ENCODE data around the gene ST8SIA1. TPM values are rescaled to one million over a fixed set of nuclear protein-coding genes. Genes with fewer than 3 reads are reported as not detected.
"Not testable (repeated sequence)": the region's sequence is repeated elsewhere in the genome, so short reads cannot be mapped to it uniquely, and the experiment has no call there.

Gene ST8SIA1, protein sequence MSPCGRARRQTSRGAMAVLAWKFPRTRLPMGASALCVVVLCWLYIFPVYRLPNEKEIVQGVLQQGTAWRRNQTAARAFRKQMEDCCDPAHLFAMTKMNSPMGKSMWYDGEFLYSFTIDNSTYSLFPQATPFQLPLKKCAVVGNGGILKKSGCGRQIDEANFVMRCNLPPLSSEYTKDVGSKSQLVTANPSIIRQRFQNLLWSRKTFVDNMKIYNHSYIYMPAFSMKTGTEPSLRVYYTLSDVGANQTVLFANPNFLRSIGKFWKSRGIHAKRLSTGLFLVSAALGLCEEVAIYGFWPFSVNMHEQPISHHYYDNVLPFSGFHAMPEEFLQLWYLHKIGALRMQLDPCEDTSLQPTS
- total RNA-seq = 1 to 10 TPM; 1.5 to 4.0 (median 1.6) TPM

DNA sequence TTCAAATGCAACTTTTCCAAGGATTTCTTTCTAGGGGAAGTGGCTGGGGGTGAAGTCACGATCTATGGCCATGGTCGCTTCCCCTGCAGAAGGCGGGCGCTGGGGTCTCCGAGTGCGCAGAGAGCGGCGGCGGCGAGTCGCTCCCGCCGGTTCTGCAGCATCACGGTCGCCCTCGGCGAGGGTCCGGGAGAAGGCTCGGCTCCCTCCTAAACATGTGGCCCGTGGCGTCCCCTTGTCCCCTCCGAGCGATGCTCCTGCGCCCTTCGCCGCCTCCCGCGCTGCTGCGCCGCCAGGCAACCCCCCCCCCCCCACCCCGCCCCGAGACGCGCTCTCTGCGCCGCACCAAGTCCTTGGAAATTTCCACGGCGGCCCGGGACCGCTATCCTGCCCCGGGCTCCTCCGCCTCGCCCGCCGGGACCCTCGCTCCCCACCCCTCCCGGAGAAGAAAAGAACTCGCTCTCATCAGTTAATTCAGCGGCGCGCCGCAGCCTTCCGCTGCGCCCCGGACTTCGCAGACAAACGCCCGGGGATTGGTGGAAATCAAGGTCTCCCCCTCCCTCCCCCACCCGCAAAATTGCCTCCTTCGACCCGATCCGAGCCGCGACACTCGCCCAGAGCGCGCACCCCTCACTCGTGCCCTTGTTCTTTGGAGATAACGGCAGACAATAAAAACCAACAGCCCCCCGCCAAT, at the start of gene ST8SIA1:
TSS of gene ST8SIA1 (minus strand) at position 298 of the 691 bp plus-strand sequence. CDS start 475 bp downstream, outside the sequence.
- H3K9me3 Mint-ChIP-seq = no peaks in the 10 kb centered on the region
- ATAC-seq = peak; percentile 44 to 49
- H3K4me3 Mint-ChIP-seq = peak within 1 kb of the TSS; percentile 95
- no peaks in the 10 kb centered on the region for H3K36me3 Mint-ChIP-seq (ENCODE audit: insufficient read depth)
- peak; percentile 50 for DNase-seq
- H3K27me3 Mint-ChIP-seq (ENCODE audit: low read depth) = peaks cover 6% of the 10 kb centered on the region
- H3K4me1 Mint-ChIP-seq (ENCODE audit: low read depth) = peaks cover 42% of the 10 kb centered on the region

DNA sequence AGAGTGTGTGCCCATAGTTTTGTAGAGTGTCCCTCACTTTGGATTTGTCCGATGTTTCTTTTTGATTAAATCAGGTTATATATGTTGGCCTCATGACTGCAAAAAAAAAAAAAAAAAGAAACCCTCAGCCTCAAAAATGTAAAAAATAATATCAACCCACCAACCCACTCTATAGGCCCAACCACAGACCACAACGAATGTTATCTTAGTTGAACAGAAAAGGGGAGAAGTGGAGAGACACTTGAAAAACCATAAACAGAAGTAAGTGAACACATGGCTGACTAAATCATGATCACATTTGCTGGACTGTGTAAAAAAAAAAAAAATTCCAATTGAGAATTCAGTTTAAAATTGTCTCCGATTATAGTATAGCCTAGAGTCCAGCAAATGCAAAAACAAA, 45.5 kb upstream of the ST8SIA1 start:
- Mint-ChIP-seq H3K4me3 (no peak overlapping the region), H3K9me3 (no peaks in the 10 kb centered on the region), H3K36me3 (ENCODE audit: insufficient read depth) (peaks cover 2% of the 10 kb centered on the region), H3K4me1 (ENCODE audit: low read depth) (no peaks in the 10 kb centered on the region), H3K27me3 (ENCODE audit: low read depth) (no peaks in the 10 kb centered on the region)
- DNase-seq (no peak), ATAC-seq (no peak)

DNA sequence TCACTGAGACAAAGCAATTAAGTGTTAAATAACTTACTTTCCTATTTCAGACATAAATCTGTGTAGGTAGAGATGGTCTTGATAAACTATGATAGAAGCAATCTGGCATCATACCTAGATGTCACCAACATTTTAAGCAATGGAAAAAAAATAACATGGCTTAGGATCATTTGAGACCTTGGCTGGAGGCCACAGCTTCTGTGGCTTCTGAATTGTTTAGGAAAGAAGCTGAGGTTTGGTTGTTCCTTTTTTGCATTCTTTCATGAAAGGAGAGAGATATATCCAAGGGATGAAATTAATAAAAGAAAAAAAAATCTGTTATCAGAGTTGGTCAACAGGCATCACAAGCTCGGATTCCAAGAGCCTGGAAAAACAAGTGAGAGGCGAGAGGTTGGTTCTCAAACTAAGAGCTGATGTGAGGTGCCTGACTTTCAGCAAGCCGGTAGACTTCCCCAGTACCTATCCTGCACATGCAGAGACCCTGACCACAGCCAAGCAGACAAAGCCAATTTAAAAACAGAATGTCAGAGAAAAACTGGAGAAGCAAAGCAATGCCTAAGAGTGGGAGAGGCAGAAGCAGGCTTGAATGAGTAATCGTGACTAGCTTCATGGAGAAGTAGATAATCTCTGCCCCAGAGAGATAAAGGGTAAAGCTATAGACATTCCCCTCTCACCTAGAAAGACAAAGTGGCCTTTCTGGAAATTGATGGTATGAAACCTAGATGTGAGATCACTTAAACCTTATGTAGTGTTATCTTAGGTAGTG, 43.4 kb upstream of the ST8SIA1 start:
- no peaks in the 10 kb centered on the region for H3K27me3 Mint-ChIP-seq (ENCODE audit: low read depth)
- DNase-seq (no peak), ATAC-seq (no peak)
- H3K36me3 Mint-ChIP-seq (ENCODE audit: insufficient read depth) = peaks cover 2% of the 10 kb centered on the region
- no peak overlapping the region for H3K4me3 Mint-ChIP-seq
- H3K9me3 Mint-ChIP-seq = no peaks in the 10 kb centered on the region
- peaks cover 9% of the 10 kb centered on the region for H3K4me1 Mint-ChIP-seq (ENCODE audit: low read depth)

DNA sequence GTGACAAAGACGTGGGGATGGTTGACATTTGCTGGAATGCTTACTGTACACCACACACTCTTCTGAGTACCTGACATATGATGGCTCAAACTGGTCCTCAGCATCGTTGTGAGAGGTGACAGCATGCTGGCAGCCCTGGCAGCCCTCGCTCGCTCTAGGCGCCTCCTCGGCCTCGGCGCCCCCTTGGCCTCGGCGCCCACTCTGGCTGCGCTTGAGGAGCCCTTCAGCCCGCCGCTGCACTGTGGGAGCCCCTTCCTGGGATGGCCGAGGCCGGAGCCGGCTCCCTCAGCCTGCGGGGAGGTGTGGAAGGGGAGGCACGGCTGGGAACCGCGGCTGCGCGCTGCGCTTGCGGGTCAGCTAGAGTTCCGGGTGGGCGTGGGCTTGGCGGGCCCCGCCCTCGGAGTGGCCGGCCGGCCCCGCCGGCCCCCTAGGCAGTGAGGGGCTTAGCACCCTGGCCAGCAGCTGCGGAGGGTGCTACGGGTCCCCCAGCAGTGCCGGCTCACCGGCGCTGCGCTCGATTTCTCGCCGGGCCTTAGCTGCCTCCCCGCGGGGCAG, 42.2 kb upstream of the ST8SIA1 start:
- ATAC-seq; H3K4me3 Mint-ChIP-seq; H3K9me3 Mint-ChIP-seq; DNase-seq; H3K4me1 Mint-ChIP-seq (ENCODE audit: low read depth); H3K36me3 Mint-ChIP-seq (ENCODE audit: insufficient read depth); H3K27me3 Mint-ChIP-seq (ENCODE audit: low read depth): not testable (repeated sequence)

DNA sequence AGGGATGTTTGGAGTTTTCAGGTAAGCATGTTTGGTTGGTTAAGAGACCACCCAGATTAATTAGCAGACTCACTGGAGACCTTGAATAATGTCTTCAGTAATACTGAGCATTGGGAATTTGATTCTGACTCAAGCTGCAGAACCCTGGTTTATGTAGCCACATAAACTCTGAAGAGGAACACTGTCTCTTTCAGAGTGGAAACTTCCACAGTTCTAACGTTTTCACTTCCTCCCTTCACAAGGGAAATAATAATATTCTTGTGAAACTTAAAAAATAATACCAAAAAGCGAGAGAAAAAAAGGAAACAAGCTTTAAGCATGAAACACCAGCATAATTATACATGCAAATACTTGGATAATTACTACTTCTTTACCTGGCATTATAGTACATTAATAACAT, 40.0 kb upstream of the ST8SIA1 start:
- ATAC-seq (no peak), DNase-seq (no peak)
- H3K36me3 Mint-ChIP-seq (ENCODE audit: insufficient read depth) = no peaks in the 10 kb centered on the region
- no peaks in the 10 kb centered on the region for H3K27me3 Mint-ChIP-seq (ENCODE audit: low read depth)
- H3K4me1 Mint-ChIP-seq (ENCODE audit: low read depth) = peaks cover 9% of the 10 kb centered on the region
- no peaks in the 10 kb centered on the region for H3K9me3 Mint-ChIP-seq
- no peak overlapping the region for H3K4me3 Mint-ChIP-seq

DNA sequence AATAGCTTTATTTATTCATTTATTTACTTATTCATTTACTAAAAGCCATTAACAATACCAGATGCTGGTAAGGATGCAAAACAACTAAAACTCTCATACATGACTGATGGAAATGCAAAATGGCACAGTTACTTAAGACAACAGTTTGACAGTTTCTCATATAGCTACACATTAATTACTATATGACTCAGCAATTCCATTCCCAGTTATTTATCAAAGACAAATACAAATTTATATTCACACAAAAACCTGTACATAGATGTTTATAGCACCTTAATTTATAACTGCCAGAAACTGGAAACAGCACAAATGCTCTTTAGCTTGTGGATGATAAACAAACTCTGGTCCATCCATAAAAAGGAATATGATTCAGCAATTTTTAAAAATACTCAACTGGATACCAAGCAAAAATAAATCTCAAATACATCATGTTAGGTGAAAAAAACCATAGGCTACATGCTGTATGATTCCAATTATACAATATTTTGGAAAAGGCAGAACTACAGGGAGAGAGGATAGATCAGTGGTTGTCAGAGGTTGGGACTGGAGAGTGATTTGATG, 37.9 kb upstream of the ST8SIA1 start:
- Mint-ChIP-seq H3K4me3 (no peak overlapping the region), H3K9me3 (peaks cover 15% of the 10 kb centered on the region), H3K27me3 (ENCODE audit: low read depth) (no peaks in the 10 kb centered on the region), H3K36me3 (ENCODE audit: insufficient read depth) (peaks cover 3% of the 10 kb centered on the region), H3K4me1 (ENCODE audit: low read depth) (peaks cover 9% of the 10 kb centered on the region)
- ATAC-seq = no peak
- DNase-seq = no peak

DNA sequence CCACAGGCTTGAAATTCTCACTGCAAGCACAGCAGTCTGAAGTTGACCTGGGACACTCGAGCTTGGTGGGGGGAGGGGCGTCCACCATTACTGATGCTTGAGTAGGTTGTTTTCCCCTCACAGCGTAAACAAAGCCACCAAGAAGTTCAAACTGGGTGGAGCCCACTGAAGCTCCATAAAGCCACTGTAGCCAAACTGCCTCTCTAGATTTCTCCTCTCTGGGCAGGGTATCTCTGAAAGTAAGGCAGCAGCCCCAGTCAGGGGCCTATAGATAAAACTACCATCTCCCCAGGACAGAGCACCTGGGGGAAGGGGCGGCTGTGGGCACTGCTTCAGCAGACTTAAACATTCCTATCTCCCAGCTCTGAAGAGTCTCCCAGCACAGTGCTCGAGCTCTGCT, 31.7 kb upstream of the ST8SIA1 start:
- Mint-ChIP-seq H3K36me3 (ENCODE audit: insufficient read depth) (peaks cover 5% of the 10 kb centered on the region), H3K4me1 (ENCODE audit: low read depth) (no peaks in the 10 kb centered on the region), H3K27me3 (ENCODE audit: low read depth) (no peaks in the 10 kb centered on the region), H3K9me3 (peaks cover 18% of the 10 kb centered on the region), H3K4me3 (no peak overlapping the region)
- ATAC-seq (no peak), DNase-seq (no peak)

DNA sequence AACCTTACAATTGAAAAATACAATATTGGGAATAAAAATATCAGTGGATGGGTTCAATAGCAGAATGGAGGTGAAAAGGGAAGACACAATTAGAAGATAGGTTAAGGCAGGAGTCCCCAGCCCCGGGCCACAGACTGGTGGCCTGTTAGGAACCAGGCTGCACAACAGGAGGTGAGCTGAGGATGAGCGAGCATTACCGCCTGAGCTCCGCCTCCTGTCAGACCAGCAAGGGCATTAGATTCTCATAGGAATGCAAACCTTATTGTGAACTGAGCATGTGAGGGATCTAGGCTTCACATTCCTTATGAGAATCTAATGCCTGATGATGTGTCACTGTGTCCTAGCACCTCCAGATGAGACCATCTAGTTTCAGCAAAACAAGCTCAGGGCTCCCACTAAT, 27.3 kb upstream of the ST8SIA1 start:
- no peak overlapping the region for H3K4me3 Mint-ChIP-seq
- ATAC-seq = no peak
- H3K36me3 Mint-ChIP-seq (ENCODE audit: insufficient read depth) = no peaks in the 10 kb centered on the region
- no peak for DNase-seq
- H3K4me1 Mint-ChIP-seq (ENCODE audit: low read depth) = no peaks in the 10 kb centered on the region
- H3K27me3 Mint-ChIP-seq (ENCODE audit: low read depth) = peaks cover 3% of the 10 kb centered on the region
- H3K9me3 Mint-ChIP-seq = no peaks in the 10 kb centered on the region

DNA sequence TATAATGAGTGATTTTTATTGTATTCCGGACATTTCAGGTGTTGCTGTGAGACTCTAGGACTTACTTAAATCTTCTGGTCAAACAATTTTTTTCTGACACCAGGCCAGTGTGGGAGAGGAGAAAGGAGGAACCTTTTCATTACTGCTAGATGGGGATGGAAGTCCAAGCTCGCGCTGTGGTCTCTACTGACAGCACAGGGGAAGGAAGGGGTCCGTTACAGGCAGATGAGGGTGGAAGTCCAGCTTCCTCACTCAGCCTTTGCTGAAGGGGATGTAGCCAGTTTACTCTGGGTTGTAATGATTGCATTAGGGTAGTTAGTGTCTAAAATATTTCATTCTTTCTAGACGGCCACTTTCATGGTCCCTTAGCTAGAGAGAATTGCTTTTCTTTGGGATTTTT, 26.3 kb upstream of the ST8SIA1 start:
- Mint-ChIP-seq H3K27me3 (ENCODE audit: low read depth) (peaks cover 3% of the 10 kb centered on the region), H3K9me3 (no peaks in the 10 kb centered on the region), H3K36me3 (ENCODE audit: insufficient read depth) (no peaks in the 10 kb centered on the region), H3K4me3 (no peak overlapping the region), H3K4me1 (ENCODE audit: low read depth) (no peaks in the 10 kb centered on the region)
- DNase-seq = no peak
- no peak for ATAC-seq

DNA sequence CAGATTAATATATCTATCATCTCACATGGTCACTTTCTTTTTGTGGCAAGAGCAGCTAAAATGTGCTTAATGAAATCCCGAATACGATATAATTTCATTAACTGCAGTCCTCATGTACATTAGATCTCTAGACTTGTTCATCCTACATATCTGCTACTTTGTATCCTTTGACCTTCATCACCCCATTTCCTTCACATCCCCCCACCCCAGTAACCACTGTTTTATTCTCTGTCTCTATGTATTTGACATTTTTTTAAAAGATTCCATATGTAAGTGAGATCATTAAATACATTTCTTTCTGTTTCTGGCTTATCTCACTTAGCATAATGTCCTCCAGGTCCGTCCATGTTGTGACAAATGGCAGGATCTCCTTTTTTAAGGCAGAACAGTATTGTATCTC, 23.0 kb upstream of the ST8SIA1 start:
- Mint-ChIP-seq H3K27me3 (ENCODE audit: low read depth) (peaks cover 3% of the 10 kb centered on the region), H3K36me3 (ENCODE audit: insufficient read depth) (no peaks in the 10 kb centered on the region), H3K4me1 (ENCODE audit: low read depth) (no peaks in the 10 kb centered on the region), H3K4me3 (no peak overlapping the region), H3K9me3 (no peaks in the 10 kb centered on the region)
- ATAC-seq = no peak
- no peak for DNase-seq

DNA sequence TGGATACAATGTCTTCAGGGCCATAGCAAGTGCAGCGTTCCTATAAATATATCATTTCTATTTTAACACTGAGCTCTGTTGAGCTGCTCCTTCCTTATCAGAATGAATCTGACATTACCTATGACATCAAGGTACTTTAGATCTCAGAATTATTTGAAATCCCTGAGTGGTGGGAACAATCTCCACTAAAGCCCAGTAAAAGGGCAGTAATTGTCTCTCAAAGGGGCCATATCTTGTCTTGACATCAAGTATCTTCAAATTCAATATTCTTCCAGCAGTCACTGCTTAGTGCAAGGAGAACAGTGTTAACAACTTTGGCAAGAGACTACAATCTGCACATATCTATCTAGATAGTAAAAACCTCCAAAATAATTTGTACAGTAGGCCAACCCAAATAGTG, 21.7 kb upstream of the ST8SIA1 start:
- Mint-ChIP-seq H3K4me3 (no peak overlapping the region), H3K36me3 (ENCODE audit: insufficient read depth) (no peaks in the 10 kb centered on the region), H3K9me3 (no peaks in the 10 kb centered on the region), H3K4me1 (ENCODE audit: low read depth) (no peaks in the 10 kb centered on the region), H3K27me3 (ENCODE audit: low read depth) (peaks cover 3% of the 10 kb centered on the region)
- ATAC-seq (no peak), DNase-seq (no peak)

DNA sequence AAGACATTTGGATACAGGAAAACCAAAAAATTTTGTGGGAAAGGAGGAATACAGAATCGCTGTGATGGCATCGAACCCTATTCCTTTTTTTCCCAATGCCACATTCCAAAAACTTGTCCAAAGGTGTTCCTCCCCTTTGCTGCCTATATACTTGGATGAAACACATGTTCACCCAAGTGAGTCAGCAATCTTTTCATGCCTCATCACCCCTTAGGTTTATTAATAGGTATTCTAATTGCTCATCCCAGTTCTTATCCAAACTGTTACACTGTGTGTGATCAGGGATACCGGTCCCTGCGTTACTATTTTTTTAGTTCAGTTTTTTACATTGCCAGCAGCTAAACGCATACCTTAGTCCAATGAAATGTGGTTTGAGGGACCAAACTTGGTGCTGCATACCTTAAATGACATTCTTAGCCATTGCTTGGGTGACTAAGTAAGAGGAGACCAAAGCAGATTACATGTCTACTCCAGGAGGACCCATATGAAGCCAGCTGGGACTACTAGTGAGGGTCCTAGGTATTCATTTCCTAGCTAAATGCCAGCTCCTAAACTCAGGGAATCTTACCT, 20.6 kb upstream of the ST8SIA1 start:
- Mint-ChIP-seq H3K4me1 (ENCODE audit: low read depth) (no peaks in the 10 kb centered on the region), H3K27me3 (ENCODE audit: low read depth) (peaks cover 2% of the 10 kb centered on the region), H3K9me3 (no peaks in the 10 kb centered on the region), H3K4me3 (no peak overlapping the region), H3K36me3 (ENCODE audit: insufficient read depth) (no peaks in the 10 kb centered on the region)
- ATAC-seq = no peak
- DNase-seq = no peak

DNA sequence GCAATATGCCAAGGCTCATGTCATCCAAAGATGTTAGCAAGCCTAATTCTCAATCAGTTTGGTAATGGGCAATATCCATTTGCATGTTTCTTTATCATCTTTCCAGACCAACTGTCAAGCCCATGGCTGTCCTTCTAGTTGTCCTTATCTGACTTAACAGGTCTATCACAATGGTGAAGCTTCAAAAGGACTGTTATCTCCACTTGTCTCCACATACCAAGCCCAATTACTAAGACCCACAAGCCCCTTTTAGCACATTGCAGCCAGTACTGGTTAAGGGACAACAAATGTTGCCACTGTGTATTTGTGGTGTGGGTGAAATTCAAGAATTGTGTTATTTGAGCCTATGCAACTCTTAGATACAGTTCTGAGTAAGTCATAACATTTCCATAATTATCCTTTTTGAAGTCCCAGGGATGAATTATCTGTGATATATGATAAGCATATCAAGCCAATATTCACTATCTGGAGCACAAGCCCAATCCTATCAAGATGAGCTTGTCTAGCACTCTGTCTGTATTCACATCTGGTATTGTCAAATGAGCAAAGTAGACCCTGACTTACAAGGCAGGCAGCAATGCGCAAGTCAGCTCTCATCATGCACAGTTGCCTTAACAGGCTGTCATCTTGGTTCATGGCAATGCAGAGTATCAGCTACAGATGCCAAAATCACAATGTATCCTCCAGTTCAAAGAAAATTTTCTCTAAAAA, 19.3 kb upstream of the ST8SIA1 start:
- Mint-ChIP-seq H3K36me3 (ENCODE audit: insufficient read depth) (no peaks in the 10 kb centered on the region), H3K27me3 (ENCODE audit: low read depth) (no peaks in the 10 kb centered on the region), H3K4me3 (no peak overlapping the region), H3K9me3 (no peaks in the 10 kb centered on the region), H3K4me1 (ENCODE audit: low read depth) (no peaks in the 10 kb centered on the region)
- no peak for ATAC-seq
- no peak for DNase-seq

Data from activated T-cell treated with anti-CD3 and anti-CD28 coated beads, Interleukin-2, amount 50 U/mL, for 4 hours (primary cell).